ENCODE data around the gene ANAPC16.

Gene ANAPC16

DNA sequence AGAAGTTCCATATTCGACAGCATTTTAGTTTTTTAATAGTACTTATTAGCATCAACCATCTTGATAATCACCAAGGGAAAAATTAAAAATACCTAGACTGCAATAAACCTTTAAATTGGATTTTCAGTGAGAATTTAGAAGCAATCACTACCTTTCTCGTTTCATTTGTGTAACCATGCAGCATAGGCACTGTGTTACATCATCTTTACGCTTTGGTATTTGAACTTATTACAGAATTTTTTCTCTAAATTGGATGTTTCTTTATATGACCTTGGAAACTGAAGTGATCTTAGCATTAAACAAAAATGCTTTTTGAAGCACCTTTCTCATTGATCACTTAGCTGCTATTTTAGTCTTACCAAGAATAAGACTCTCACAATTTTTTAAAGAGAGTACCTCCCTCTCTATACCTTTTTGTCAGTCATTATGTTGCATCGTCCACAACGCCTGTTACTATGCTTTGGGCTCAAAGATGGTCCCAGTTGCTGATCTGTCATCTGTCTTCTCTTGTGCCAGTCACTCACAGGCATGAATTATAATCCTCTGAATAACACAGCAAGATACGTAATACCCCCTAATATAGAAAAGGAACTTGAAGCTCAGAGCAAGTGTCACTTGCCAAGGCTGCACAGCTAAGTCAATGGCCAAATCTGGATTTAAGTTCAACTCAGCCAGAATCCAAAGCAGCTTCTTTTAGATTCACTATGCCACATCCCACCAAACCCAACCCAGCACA lies 19.9 kb downstream of the ANAPC16 start:
- no peak overlapping the region for H2AFZ ChIP-seq (ENCODE audit: low read depth, low read length, severe bottlenecking)
- H4K20me1 ChIP-seq (ENCODE audit: low read depth, low read length): no peaks in the 10 kb centered on the region
- H3K27me3 ChIP-seq (ENCODE audit: low read length): no peaks in the 10 kb centered on the region
- no peaks in the 10 kb centered on the region for H3F3A ChIP-seq (ENCODE audit: insufficient read depth)
- H3K9me2 ChIP-seq (replicated peaks; ENCODE audit: insufficient read depth, low read length): no peaks in the 10 kb centered on the region
- no peaks in the 10 kb centered on the region for H3K9me3 ChIP-seq (ENCODE audit: insufficient read depth, low read length)
- H3K4me3 ChIP-seq (ENCODE audit: insufficient read depth, low read length, poor library complexity, severe bottlenecking): no peak overlapping the region
- no peak overlapping the region for H3K9ac ChIP-seq (ENCODE audit: low read length)
- peaks cover 8% of the 10 kb centered on the region; the same call in 1 of the 2 replicates for H3K36me3 ChIP-seq (ENCODE audit: low read length)
- TF ChIP-seq EZH2phosphoT487 (conservative IDR thresholded peaks at IDR 0.05; ENCODE audit: low read length): no peak
- TF ChIP-seq, protein P1, sequence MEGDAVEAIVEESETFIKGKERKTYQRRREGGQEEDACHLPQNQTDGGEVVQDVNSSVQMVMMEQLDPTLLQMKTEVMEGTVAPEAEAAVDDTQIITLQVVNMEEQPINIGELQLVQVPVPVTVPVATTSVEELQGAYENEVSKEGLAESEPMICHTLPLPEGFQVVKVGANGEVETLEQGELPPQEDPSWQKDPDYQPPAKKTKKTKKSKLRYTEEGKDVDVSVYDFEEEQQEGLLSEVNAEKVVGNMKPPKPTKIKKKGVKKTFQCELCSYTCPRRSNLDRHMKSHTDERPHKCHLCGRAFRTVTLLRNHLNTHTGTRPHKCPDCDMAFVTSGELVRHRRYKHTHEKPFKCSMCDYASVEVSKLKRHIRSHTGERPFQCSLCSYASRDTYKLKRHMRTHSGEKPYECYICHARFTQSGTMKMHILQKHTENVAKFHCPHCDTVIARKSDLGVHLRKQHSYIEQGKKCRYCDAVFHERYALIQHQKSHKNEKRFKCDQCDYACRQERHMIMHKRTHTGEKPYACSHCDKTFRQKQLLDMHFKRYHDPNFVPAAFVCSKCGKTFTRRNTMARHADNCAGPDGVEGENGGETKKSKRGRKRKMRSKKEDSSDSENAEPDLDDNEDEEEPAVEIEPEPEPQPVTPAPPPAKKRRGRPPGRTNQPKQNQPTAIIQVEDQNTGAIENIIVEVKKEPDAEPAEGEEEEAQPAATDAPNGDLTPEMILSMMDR (IDR thresholded peaks at IDR 0.05; ENCODE audit: insufficient read depth, low read length, poor library complexity, severe bottlenecking): no peak
- H3K4me2 ChIP-seq (ENCODE audit: low read depth, low read length, poor library complexity, severe bottlenecking): no peak overlapping the region
- H3K79me2 ChIP-seq (ENCODE audit: insufficient read depth, low read length): no peaks in the 10 kb centered on the region
- no peak overlapping the region for H3K27ac ChIP-seq (ENCODE audit: low read depth, low read length)

- H3K9ac ChIP-seq (ENCODE audit: low read length): no peak overlapping the region
- no peak overlapping the region for H3K4me2 ChIP-seq (ENCODE audit: low read depth, low read length, poor library complexity, severe bottlenecking)
- H4K20me1 ChIP-seq (ENCODE audit: low read depth, low read length): no peaks in the 10 kb centered on the region
- no peaks in the 10 kb centered on the region for H3F3A ChIP-seq (ENCODE audit: insufficient read depth)
- H3K27me3 ChIP-seq (ENCODE audit: low read length): no peaks in the 10 kb centered on the region
- no peaks in the 10 kb centered on the region for H3K9me2 ChIP-seq (replicated peaks; ENCODE audit: insufficient read depth, low read length)
- no peak overlapping the region for H2AFZ ChIP-seq (ENCODE audit: low read depth, low read length, severe bottlenecking)
- no peaks in the 10 kb centered on the region for H3K79me2 ChIP-seq (ENCODE audit: insufficient read depth, low read length)
- no peak for TF ChIP-seq EZH2phosphoT487 (conservative IDR thresholded peaks at IDR 0.05; ENCODE audit: low read length)
- TF ChIP-seq, protein P1 (IDR thresholded peaks at IDR 0.05; ENCODE audit: insufficient read depth, low read length, poor library complexity, severe bottlenecking): no peak
- H3K4me3 ChIP-seq (ENCODE audit: insufficient read depth, low read length, poor library complexity, severe bottlenecking): no peak overlapping the region
- peaks cover 2% of the 10 kb centered on the region; the same call in 1 of the 2 replicates for H3K36me3 ChIP-seq (ENCODE audit: low read length)
- H3K9me3 ChIP-seq (ENCODE audit: insufficient read depth, low read length): no peaks in the 10 kb centered on the region
- H3K27ac ChIP-seq (ENCODE audit: low read depth, low read length): no peak overlapping the region
These were observed 22.8 kb downstream of the ANAPC16 start for GRCh38 chr10:72238392-72239175.

GRCh38 chr10:72239409-72239808 lies 23.6 kb downstream of the ANAPC16 start:
- H3F3A ChIP-seq (ENCODE audit: insufficient read depth): no peaks in the 10 kb centered on the region
- H3K9me3 ChIP-seq (ENCODE audit: insufficient read depth, low read length): no peaks in the 10 kb centered on the region

More at GRCh38 chr10:72239409-72239808, 23.6 kb downstream of the ANAPC16 start:
- Histone ChIP-seq H3K79me2 (ENCODE audit: insufficient read depth, low read length) (no peaks in the 10 kb centered on the region), H3K9me2 (replicated peaks; ENCODE audit: insufficient read depth, low read length) (no peaks in the 10 kb centered on the region), H2AFZ (ENCODE audit: low read depth, low read length, severe bottlenecking) (no peak overlapping the region), H4K20me1 (ENCODE audit: low read depth, low read length) (no peaks in the 10 kb centered on the region), H3K27ac (ENCODE audit: low read depth, low read length) (no peak overlapping the region), H3K36me3 (ENCODE audit: low read length) (no peaks in the 10 kb centered on the region), H3K4me3 (ENCODE audit: insufficient read depth, low read length, poor library complexity, severe bottlenecking) (no peak overlapping the region), H3K9ac (ENCODE audit: low read length) (no peak overlapping the region), H3K4me2 (ENCODE audit: low read depth, low read length, poor library complexity, severe bottlenecking) (no peak overlapping the region), H3K27me3 (ENCODE audit: low read length) (no peaks in the 10 kb centered on the region)
- TF ChIP-seq, protein P1 (IDR thresholded peaks at IDR 0.05; ENCODE audit: insufficient read depth, low read length, poor library complexity, severe bottlenecking): no peak
- no peak for TF ChIP-seq EZH2phosphoT487 (conservative IDR thresholded peaks at IDR 0.05; ENCODE audit: low read length)

Measured in SU-DHL-6 (cell line).